Astrocyte (in vitro differentiated cells and primary cell): Measurements from ENCODE around the gene SHOC2. TPM values are rescaled to one million over a fixed set of nuclear protein-coding genes. Genes with fewer than 3 reads are reported as not detected.
A peak's percentile ranks its signal among the peaks of the same experiment; 100 is the strongest.

ENCODE experiments used
- DNase-seq: peaks from one replicate; pipeline ENCODE4 v3.0.0-alpha.2; 2010; ENCODE audit warnings: low read depth
- FAIRE-seq: peaks from 2 replicates; lab custom pipeline; 2011; peaks lifted over from hg19 to GRCh38; lab: Jason Lieb, UNC
- H2AFZ ChIP-seq: 2 replicates; pipeline ENCODE4 v1.6.0; 2012; ENCODE audit warnings: low read depth, low read length, inconsistent platforms
- H3K27ac ChIP-seq: 2 replicates; pipeline ENCODE4 v1.5.1; 2011; ENCODE audit warnings: low read depth, low read length, inconsistent platforms
- H3K27me3 ChIP-seq: 2 replicates; pipeline ENCODE4 v1.6.0; 2011; ENCODE audit warnings: low read length, inconsistent platforms; ENCODE audit not compliant: insufficient read depth
- H3K36me3 ChIP-seq: 2 replicates; pipeline ENCODE4 v1.5.1; 2011; ENCODE audit warnings: low read length, inconsistent platforms; ENCODE audit not compliant: insufficient read depth
- H3K4me1 ChIP-seq: 2 replicates; pipeline ENCODE4 v1.5.1; 2011; ENCODE audit warnings: low read length, inconsistent platforms; ENCODE audit not compliant: insufficient read depth
- H3K4me2 ChIP-seq: 2 replicates; pipeline ENCODE4 v1.6.0; 2012; ENCODE audit warnings: low read length, inconsistent platforms
- H3K4me3 ChIP-seq: 2 replicates; pipeline ENCODE4 v1.5.1; 2011; ENCODE audit warnings: low read depth, mild to moderate bottlenecking, low read length, inconsistent platforms; ENCODE audit not compliant: insufficient read depth
- H3K79me2 ChIP-seq: 2 replicates; pipeline ENCODE4 v1.6.0; 2012; ENCODE audit warnings: mild to moderate bottlenecking, low read length, inconsistent platforms; ENCODE audit not compliant: insufficient read depth
- H3K9ac ChIP-seq: 2 replicates; pipeline ENCODE4 v1.6.0; 2012; ENCODE audit warnings: mild to moderate bottlenecking, low read length, inconsistent platforms
- H3K9me3 ChIP-seq: 2 replicates; pipeline ENCODE4 v1.5.1; 2012; ENCODE audit warnings: low read depth, mild to moderate bottlenecking, low read length, inconsistent platforms; ENCODE audit not compliant: insufficient read depth
- H4K20me1 ChIP-seq: 2 replicates; pipeline ENCODE4 v1.6.0; 2012; ENCODE audit warnings: low read length, inconsistent platforms; ENCODE audit not compliant: insufficient read depth
- H3K27ac Mint-ChIP-seq: one replicate; pipeline ENCODE4 v1.8.0; 2021; ENCODE audit warnings: mild to moderate bottlenecking, mixed read lengths; ENCODE audit not compliant: unreplicated experiment
- H3K27me3 Mint-ChIP-seq: one replicate; pipeline ENCODE4 v1.8.0; 2021; ENCODE audit warnings: low read depth, mixed read lengths; ENCODE audit not compliant: unreplicated experiment
- H3K36me3 Mint-ChIP-seq: one replicate; pipeline ENCODE4 v1.8.0; 2021; ENCODE audit warnings: low read depth, mixed read lengths; ENCODE audit not compliant: unreplicated experiment
- H3K4me1 Mint-ChIP-seq: one replicate; pipeline ENCODE4 v1.8.0; 2021; ENCODE audit warnings: low read depth, mixed read lengths; ENCODE audit not compliant: unreplicated experiment
- H3K4me3 Mint-ChIP-seq: one replicate; pipeline ENCODE4 v1.8.0; 2021; ENCODE audit warnings: mild to moderate bottlenecking, moderate library complexity, mixed read lengths; ENCODE audit not compliant: unreplicated experiment
- H3K9me3 Mint-ChIP-seq: one replicate; pipeline ENCODE4 v1.8.0; 2021; ENCODE audit warnings: mild to moderate bottlenecking, mixed read lengths; ENCODE audit not compliant: unreplicated experiment
- EZH2 ChIP-seq: IDR thresholded peaks from 2 replicates; pipeline ENCODE4 v1.6.1; 2012; ENCODE audit warnings: mild to moderate bottlenecking, low read length, inconsistent platforms; ENCODE audit not compliant: insufficient read depth
- total RNA-seq: library from RNA; stranded (reverse); gene quantifications from 2 replicates; pipeline ENCODE4 v1.2.1, GENCODE V29; 2021
- TF ChIP-seq, protein P1 (sequence below): IDR thresholded peaks from 2 replicates; pipeline ENCODE4 v1.5.1; 2011; ENCODE audit warnings: low read depth, mild to moderate bottlenecking, inconsistent platforms, low read length, moderate library complexity; ENCODE audit not compliant: insufficient read depth

Gene SHOC2
- total RNA-seq, 1 donor from 2014 or later, result 80.7 TPM

DNA sequence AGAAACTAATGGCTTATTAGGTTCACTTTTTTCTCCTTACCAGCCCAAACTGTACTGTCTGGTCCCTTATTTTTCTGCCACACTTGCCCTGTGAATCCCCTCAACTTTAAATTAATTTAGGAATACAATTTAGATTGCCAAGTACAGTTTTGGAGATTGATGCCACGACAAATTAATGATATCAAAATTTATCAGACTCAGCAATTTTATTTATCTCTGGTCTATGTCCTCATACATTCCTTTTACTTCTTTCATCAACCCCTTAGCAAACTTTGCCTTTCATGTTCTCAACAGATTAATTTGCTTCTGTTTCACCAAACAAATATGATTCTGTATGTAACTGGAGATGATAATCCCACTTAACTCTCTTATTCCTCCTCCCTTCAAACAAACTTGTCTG lies 38.2 kb downstream of the SHOC2 start:
- Histone ChIP-seq H3K9me3 (no peaks in the 10 kb centered on the region), H3K4me1 (no peaks in the 10 kb centered on the region), H3K36me3 (no peaks in the 10 kb centered on the region), H2AFZ (no peak overlapping the region), H3K4me2 (no peak overlapping the region), H4K20me1 (peaks cover 75% of the 10 kb centered on the region), H3K79me2 (peaks cover 90% of the 10 kb centered on the region), H3K27me3 (no peaks in the 10 kb centered on the region), H3K4me3 (no peak overlapping the region), H3K9ac (no peak overlapping the region), H3K27ac (no peak overlapping the region)
- no peak for FAIRE-seq
- H3K9me3 Mint-ChIP-seq, result no peaks in the 10 kb centered on the region
- peaks cover 8% of the 10 kb centered on the region for H3K4me1 Mint-ChIP-seq
- DNase-seq, result no peak
- H3K27me3 Mint-ChIP-seq, result no peaks in the 10 kb centered on the region
- TF ChIP-seq EZH2, result no peak
- TF ChIP-seq, protein P1, sequence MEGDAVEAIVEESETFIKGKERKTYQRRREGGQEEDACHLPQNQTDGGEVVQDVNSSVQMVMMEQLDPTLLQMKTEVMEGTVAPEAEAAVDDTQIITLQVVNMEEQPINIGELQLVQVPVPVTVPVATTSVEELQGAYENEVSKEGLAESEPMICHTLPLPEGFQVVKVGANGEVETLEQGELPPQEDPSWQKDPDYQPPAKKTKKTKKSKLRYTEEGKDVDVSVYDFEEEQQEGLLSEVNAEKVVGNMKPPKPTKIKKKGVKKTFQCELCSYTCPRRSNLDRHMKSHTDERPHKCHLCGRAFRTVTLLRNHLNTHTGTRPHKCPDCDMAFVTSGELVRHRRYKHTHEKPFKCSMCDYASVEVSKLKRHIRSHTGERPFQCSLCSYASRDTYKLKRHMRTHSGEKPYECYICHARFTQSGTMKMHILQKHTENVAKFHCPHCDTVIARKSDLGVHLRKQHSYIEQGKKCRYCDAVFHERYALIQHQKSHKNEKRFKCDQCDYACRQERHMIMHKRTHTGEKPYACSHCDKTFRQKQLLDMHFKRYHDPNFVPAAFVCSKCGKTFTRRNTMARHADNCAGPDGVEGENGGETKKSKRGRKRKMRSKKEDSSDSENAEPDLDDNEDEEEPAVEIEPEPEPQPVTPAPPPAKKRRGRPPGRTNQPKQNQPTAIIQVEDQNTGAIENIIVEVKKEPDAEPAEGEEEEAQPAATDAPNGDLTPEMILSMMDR, result no peak
- peaks cover 4% of the 10 kb centered on the region for H3K36me3 Mint-ChIP-seq
- no peak overlapping the region for H3K27ac Mint-ChIP-seq
- H3K4me3 Mint-ChIP-seq, result no peak overlapping the region

- Mint-ChIP-seq H3K27me3 (no peaks in the 10 kb centered on the region), H3K27ac (no peak overlapping the region), H3K9me3 (no peaks in the 10 kb centered on the region), H3K4me3 (no peak overlapping the region), H3K36me3 (peaks cover 4% of the 10 kb centered on the region), H3K4me1 (peaks cover 13% of the 10 kb centered on the region)
- Histone ChIP-seq H4K20me1 (peaks cover 85% of the 10 kb centered on the region), H3K4me3 (no peak overlapping the region), H3K27me3 (no peaks in the 10 kb centered on the region), H3K4me1 (no peaks in the 10 kb centered on the region), H3K9ac (no peak overlapping the region), H2AFZ (no peak overlapping the region), H3K79me2 (peaks cover 94% of the 10 kb centered on the region), H3K4me2 (no peak overlapping the region), H3K27ac (no peak overlapping the region), H3K36me3 (no peaks in the 10 kb centered on the region), H3K9me3 (no peaks in the 10 kb centered on the region)
- TF ChIP-seq, protein P1, result no peak
- TF ChIP-seq EZH2, result no peak
- DNase-seq (peak; percentile 28), FAIRE-seq (no peak)
These were observed 40.3 kb downstream of the SHOC2 start for GRCh38 chr10:110959379-110960332.

- Histone ChIP-seq H3K79me2 (peaks cover 95% of the 10 kb centered on the region), H3K9me3 (no peaks in the 10 kb centered on the region), H3K9ac (no peak overlapping the region), H3K27me3 (no peaks in the 10 kb centered on the region), H3K4me3 (no peak overlapping the region), H4K20me1 (peaks cover 82% of the 10 kb centered on the region), H3K4me2 (no peak overlapping the region), H3K36me3 (no peaks in the 10 kb centered on the region), H3K27ac (no peak overlapping the region), H3K4me1 (no peaks in the 10 kb centered on the region), H2AFZ (no peak overlapping the region)
- Mint-ChIP-seq H3K36me3 (peaks cover 4% of the 10 kb centered on the region), H3K4me1 (peaks cover 11% of the 10 kb centered on the region), H3K4me3 (no peak overlapping the region), H3K27ac (no peak overlapping the region), H3K27me3 (no peaks in the 10 kb centered on the region), H3K9me3 (no peaks in the 10 kb centered on the region)
- DNase-seq, result no peak
- TF ChIP-seq, protein P1, result no peak
- no peak for TF ChIP-seq EZH2
- no peak for FAIRE-seq
These were observed 40.9 kb downstream of the SHOC2 start for GRCh38 chr10:110960333-110960712.
